Astrocyte (in vitro differentiated cells and primary cell): ENCODE measurements around the gene PLD2.

Experiments used
- EZH2 ChIP-seq: IDR thresholded peaks from 2 replicates; pipeline ENCODE4 v1.6.1; 2012; ENCODE audit warnings: mild to moderate bottlenecking, low read length, inconsistent platforms; ENCODE audit not compliant: insufficient read depth
- TF ChIP-seq, protein P1 (sequence below): IDR thresholded peaks from 2 replicates; pipeline ENCODE4 v1.5.1; 2011; ENCODE audit warnings: low read depth, mild to moderate bottlenecking, inconsistent platforms, low read length, moderate library complexity; ENCODE audit not compliant: insufficient read depth

DNA sequence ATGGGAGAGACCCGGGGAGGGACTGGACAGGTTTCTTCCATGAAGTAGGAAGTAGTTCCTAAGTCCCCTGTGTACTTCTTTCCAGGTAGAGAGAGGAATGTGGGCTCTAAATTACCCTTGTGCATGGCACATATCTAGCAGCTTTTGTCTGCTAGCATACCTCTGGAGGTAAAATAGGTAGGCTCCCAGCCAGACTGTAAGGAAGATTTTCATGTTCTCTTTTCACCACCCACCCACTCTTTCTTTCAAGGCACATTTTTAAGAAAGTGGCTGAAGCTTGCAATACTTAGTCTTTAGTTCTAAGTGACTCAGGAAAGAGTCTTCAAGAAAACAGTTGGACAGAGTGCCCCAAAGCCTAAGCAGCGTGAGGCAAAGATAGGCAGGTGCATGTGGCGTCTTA is 35.4 kb downstream of the PLD2 start:
- TF ChIP-seq, protein P1, sequence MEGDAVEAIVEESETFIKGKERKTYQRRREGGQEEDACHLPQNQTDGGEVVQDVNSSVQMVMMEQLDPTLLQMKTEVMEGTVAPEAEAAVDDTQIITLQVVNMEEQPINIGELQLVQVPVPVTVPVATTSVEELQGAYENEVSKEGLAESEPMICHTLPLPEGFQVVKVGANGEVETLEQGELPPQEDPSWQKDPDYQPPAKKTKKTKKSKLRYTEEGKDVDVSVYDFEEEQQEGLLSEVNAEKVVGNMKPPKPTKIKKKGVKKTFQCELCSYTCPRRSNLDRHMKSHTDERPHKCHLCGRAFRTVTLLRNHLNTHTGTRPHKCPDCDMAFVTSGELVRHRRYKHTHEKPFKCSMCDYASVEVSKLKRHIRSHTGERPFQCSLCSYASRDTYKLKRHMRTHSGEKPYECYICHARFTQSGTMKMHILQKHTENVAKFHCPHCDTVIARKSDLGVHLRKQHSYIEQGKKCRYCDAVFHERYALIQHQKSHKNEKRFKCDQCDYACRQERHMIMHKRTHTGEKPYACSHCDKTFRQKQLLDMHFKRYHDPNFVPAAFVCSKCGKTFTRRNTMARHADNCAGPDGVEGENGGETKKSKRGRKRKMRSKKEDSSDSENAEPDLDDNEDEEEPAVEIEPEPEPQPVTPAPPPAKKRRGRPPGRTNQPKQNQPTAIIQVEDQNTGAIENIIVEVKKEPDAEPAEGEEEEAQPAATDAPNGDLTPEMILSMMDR = no peak
- TF ChIP-seq EZH2 = no peak
